ENCODE results near the gene NDUFC2.
"Not testable (repeated sequence)": the region's sequence is repeated elsewhere in the genome, so short reads cannot be mapped to it uniquely, and the experiment has no call there.

NDUFC2 gene

GRCh38 chr11:78031629-78032028 lies 48.0 kb downstream of the NDUFC2 start:
- DNase-seq (ENCODE audit: low spot score) (no peak), FAIRE-seq (no peak)

- DNase-seq (ENCODE audit: low spot score) (no peak), FAIRE-seq (no peak)
Measured at GRCh38 chr11:78030429-78031325, 49.0 kb downstream of the NDUFC2 start.

GRCh38 chr11:78028423-78028822 lies 51.2 kb downstream of the NDUFC2 start:
- FAIRE-seq: not testable (repeated sequence)
- peak; percentile 27 for DNase-seq (ENCODE audit: low spot score)

- FAIRE-seq: no peak
- no peak for DNase-seq (ENCODE audit: low spot score)
Measured at GRCh38 chr11:78027759-78028158, 51.9 kb downstream of the NDUFC2 start.

GRCh38 chr11:78025378-78025777 lies 54.3 kb downstream of the NDUFC2 start:
- no peak for DNase-seq (ENCODE audit: low spot score)
- no peak for FAIRE-seq

- DNase-seq (ENCODE audit: low spot score) (no peak), FAIRE-seq (no peak)
Measured at GRCh38 chr11:78023426-78023825, 56.2 kb downstream of the NDUFC2 start.

GRCh38 chr11:78022397-78023396 lies 57.0 kb downstream of the NDUFC2 start, which contains the start of gene KCTD14:
Gene KCTD14, minus strand, starts transcription at chr11:78023276. Its CDS starts 27 bp downstream, at chr11:78023249.
- FAIRE-seq: no peak

GRCh38 chr11:78021611-78022010 lies 58.1 kb downstream of the NDUFC2 start:
- no peak for DNase-seq (ENCODE audit: low spot score)
- no peak for FAIRE-seq

More at GRCh38 chr11:78022397-78023396, 57.0 kb downstream of the NDUFC2 start, which contains the start of gene KCTD14:
- DNase-seq (ENCODE audit: low spot score): peak; percentile 41

- no peak for FAIRE-seq
Measured at GRCh38 chr11:78020246-78020645, 59.4 kb downstream of the NDUFC2 start.

GRCh38 chr11:78019808-78020207 lies 59.9 kb downstream of the NDUFC2 start:
- FAIRE-seq: no peak
- peak; percentile 68 for DNase-seq (ENCODE audit: low spot score)

More at GRCh38 chr11:78020246-78020645, 59.4 kb downstream of the NDUFC2 start:
- DNase-seq (ENCODE audit: low spot score): no peak

Measured in RCC 7860 (cell line).